GM10266 (cell line): ENCODE measurements around the gene EHBP1.

Experiments used
- DNase-seq: peaks from one replicate; pipeline ENCODE4 v3.0.0; 2012; ENCODE audit errors: extremely low spot score
- TF ChIP-seq, protein P1 (sequence below): IDR thresholded peaks from 2 replicates; pipeline ENCODE4 v1.5.1; 2012; ENCODE audit warnings: mild to moderate bottlenecking, low read depth; ENCODE audit not compliant: control insufficient read depth, insufficient read depth; ENCODE audit errors: missing control alignments

EHBP1 gene

DNA sequence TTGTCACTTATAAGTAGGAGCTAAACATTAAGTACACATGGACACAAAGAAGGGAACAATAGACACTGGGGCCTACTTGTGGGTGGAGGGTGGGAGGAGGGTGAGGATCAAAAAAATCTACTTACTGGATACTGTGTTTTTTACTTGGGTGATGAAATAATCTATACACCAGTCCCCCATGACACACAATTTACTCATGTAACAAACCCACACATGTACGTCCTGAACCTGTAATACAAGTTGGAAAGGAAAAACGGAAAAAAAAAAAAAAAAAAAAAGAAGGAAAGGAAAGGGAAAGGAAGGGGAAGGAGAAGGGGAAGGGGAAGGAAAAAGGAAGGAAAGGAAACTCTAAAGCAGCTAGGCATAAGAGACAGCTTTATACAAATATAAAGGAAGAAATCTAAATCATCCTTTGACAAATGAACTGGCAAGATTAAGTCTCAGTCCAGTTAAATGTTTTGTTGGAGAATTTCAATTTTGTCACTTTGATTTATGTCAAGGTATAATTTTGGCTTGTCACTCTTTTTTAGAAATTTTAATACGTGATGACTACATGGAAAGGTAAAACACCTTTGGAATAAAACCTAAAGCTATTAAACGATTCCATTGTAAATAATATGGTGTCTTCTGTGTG is 175.8 kb downstream of the EHBP1 start:
- no peak for DNase-seq
- TF ChIP-seq, protein P1, sequence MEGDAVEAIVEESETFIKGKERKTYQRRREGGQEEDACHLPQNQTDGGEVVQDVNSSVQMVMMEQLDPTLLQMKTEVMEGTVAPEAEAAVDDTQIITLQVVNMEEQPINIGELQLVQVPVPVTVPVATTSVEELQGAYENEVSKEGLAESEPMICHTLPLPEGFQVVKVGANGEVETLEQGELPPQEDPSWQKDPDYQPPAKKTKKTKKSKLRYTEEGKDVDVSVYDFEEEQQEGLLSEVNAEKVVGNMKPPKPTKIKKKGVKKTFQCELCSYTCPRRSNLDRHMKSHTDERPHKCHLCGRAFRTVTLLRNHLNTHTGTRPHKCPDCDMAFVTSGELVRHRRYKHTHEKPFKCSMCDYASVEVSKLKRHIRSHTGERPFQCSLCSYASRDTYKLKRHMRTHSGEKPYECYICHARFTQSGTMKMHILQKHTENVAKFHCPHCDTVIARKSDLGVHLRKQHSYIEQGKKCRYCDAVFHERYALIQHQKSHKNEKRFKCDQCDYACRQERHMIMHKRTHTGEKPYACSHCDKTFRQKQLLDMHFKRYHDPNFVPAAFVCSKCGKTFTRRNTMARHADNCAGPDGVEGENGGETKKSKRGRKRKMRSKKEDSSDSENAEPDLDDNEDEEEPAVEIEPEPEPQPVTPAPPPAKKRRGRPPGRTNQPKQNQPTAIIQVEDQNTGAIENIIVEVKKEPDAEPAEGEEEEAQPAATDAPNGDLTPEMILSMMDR, result no peak

DNA sequence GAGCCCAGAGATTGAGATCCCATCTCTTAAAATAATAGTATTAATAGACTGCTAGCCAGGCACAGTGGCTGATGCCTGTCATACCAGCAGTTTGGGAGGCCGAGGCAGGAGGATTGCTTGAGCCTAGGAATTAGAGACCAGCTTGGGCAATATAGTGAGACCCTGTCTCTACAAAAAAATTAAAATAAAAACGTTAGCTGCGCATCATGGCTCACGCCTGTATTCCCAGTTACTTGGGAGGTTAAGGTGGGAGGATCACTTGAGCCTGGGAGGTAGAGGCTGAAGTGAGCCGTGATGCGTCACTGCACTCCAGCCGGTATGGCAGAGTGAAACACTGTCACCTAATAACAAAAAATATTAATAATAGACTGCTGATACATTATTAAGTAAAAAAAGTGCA is 178.1 kb downstream of the EHBP1 start:
- no peak for DNase-seq
- TF ChIP-seq, protein P1, result no peak

DNA sequence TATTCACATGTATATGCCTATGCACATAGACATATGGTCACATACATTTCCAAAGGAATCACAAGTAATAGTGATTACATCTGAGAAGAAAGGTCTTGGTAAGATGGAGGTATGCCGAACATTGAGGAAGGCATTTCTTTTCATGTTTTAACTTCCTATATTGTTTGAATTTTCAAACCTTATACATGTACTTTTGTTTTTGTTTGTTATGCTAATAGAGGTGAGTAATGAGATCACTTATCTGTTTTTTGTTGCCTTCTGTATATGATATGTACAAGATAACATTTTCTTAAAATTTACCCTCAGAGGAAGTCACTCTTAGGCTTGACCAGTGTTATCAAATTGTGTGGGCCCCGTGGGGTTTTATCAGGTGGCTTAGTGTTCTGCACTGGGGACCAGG is 178.6 kb downstream of the EHBP1 start:
- TF ChIP-seq, protein P1, result no peak
- no peak for DNase-seq

DNA sequence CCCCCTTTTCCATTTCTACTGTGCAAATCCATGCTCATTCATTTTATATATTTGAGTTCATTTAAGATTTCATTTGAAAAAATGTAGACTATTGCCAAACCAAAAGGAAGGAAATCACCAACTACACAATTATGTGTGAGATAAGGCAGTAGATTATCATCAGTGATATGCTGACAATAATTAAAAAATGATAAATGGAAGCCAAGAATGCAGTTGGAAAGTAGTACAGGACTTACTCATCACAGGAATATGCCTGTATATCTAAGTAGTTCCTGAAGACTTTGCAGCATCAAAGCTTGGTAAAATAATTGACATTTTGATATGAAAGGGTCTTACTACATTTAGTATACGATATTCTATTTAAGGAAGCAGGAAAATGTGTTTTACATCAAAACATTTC is 179.0 kb downstream of the EHBP1 start:
- DNase-seq, result no peak

DNA sequence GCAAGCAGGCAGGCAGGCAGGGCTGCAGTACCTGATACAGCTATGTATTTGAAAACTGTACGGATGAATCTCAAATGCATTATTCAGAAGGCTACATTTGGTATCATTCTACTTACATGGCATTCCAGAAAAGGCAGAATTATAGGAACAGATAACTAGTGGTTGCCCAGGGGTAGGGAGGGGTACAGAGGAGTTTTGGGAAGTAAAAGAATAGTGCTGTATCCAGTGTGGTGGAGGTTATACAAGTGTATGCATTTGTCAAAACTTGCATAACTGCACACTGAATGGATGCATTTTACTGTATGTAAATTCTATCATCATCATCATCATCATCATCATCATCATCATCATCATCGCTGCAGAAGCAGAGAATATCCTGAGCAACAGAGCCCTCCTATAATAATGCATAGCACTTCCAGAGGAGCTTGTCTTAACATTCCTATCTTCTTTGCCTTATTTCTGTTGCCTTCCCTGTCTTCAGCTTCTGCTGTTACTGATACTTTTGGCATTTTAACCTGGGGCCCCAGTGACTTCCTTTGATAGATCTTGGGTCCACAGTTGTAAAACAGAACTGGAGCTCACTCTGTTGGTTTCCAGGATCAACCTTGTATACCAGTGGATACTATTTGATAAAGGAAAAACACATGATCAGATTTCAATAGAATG is 189.6 kb downstream of the EHBP1 start:
- no peak for DNase-seq

More for the DNA sequence above, 179.0 kb downstream of the EHBP1 start:
- TF ChIP-seq, protein P1, result no peak

DNA sequence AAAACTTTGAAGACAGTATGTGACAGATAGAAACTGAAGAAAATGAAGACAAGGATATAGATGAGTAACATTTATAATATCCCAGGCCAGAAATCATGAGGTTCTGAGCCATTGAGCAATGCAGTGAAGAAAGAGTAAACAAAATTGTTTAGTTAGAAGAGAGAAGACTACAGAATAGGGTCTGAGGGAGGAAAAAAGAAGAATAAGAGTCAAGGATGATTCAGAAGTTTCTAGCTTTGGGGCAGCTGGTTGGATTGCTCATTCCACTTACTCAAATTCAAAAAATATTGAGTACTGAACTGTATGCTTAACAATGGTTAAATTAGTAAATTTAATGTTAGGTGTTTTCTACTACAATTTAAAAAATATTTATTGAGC is 190.1 kb downstream of the EHBP1 start:
- TF ChIP-seq, protein P1, result no peak
- DNase-seq, result no peak

More for the DNA sequence above, 189.6 kb downstream of the EHBP1 start:
- TF ChIP-seq, protein P1, result no peak

DNA sequence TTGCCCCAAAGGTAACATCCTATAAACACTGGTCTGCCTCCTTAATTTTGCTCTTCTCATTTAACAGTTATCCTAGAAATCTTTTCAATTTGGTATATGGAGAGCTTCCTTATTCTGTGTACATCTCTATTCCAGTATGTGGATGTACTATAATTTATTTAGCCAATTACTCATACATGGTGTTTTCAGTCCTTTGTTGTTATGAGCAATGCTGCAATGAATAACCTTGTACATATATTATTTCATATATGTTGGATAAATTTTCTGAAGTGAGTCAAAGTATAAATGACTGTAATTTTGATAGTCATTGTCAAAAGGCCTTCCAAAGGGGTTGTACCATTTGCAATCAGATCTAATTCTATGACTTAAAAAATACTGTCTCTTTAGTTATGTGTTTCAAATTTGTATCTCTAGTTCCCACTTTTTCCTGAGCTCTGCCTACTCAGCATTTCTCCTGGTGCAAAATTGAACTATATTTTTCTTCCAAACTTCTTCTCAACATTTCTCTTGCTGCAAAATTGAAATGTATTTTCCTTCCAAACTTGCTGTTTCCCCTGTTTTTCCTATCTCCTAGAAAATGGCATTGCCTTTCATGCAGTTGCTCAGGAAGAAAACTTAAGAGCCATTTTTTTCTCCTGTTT is 191.8 kb downstream of the EHBP1 start:
- TF ChIP-seq, protein P1, result no peak
- DNase-seq, result no peak
